WTC11 (cell line): ENCODE measurements around the gene LDHD. TPM values are rescaled to one million over a fixed set of nuclear protein-coding genes. Genes with fewer than 3 reads are reported as not detected.

Experiments used
- ATAC-seq: fragments of 200-7000 bp; cut with Tn5 transposase; 2 replicates; pipeline ENCODE4 v1.10.0; 2021; ENCODE audit warnings: mild to moderate bottlenecking, moderate library complexity
- CTCF ChIA-PET: fragments of 300-600 bp; sonication (Branson Sonifier 250); formaldehyde crosslinking; loops from one replicate; lab custom pipeline; 2021; ENCODE audit warnings: antibody characterized with exemption; lab: Charles Lee
- POLR2A ChIA-PET: fragments of 350-600 bp; sonication (Branson Sonifier 250); formaldehyde crosslinking; loops from one replicate; lab custom pipeline; 2021; ENCODE audit warnings: antibody characterized with exemption; lab: Charles Lee
- DNase-seq: peaks from one replicate; pipeline ENCODE4 v3.0.0; 2021; ENCODE audit warnings: low spot score
- H3K27ac Mint-ChIP-seq: 2 replicates; pipeline ENCODE4 v1.8.0; 2021; ENCODE audit warnings: mixed read lengths
- H3K27me3 Mint-ChIP-seq: 2 replicates; pipeline ENCODE4 v1.8.0; 2021; ENCODE audit warnings: low read depth, mild to moderate bottlenecking, moderate library complexity, mixed read lengths
- H3K36me3 Mint-ChIP-seq: 2 replicates; pipeline ENCODE4 v1.8.0; 2021; ENCODE audit warnings: mixed read lengths
- H3K4me1 Mint-ChIP-seq: 2 replicates; pipeline ENCODE4 v1.8.0; 2022; ENCODE audit warnings: mixed read lengths
- H3K4me3 Mint-ChIP-seq: 2 replicates; pipeline ENCODE4 v1.8.0; 2021; ENCODE audit warnings: mild to moderate bottlenecking, moderate library complexity, mixed read lengths
- H3K9me3 Mint-ChIP-seq: 2 replicates; pipeline ENCODE4 v1.8.0; 2021; ENCODE audit warnings: mixed read lengths
- ATF6 ChIP-seq: sonication (generic); formaldehyde crosslinking; IDR thresholded peaks from 2 replicates; pipeline ENCODE4 v1.8.1; 2023; ENCODE audit warnings: mild to moderate bottlenecking, missing genetic modification reagents
- ETV6 ChIP-seq: sonication (generic); formaldehyde crosslinking; IDR thresholded peaks from 2 replicates; pipeline ENCODE4 v1.8.1; 2022; ENCODE audit warnings: mild to moderate bottlenecking, missing genetic modification reagents
- FOXP1 ChIP-seq: sonication (generic); formaldehyde crosslinking; IDR thresholded peaks from 2 replicates; pipeline ENCODE4 v1.8.0; 2022; ENCODE audit warnings: missing genetic modification reagents, mild to moderate bottlenecking, moderate library complexity, borderline replicate concordance
- GABPB1 ChIP-seq: sonication (generic); formaldehyde crosslinking; IDR thresholded peaks from 2 replicates; pipeline ENCODE4 v1.8.1; 2023; ENCODE audit warnings: mild to moderate bottlenecking, missing genetic modification reagents
- HMGXB4 ChIP-seq: sonication (generic); formaldehyde crosslinking; IDR thresholded peaks from 2 replicates; pipeline ENCODE4 v1.8.1; 2023; ENCODE audit warnings: mild to moderate bottlenecking, moderate library complexity, missing genetic modification reagents
- JUN ChIP-seq: sonication (generic); formaldehyde crosslinking; IDR thresholded peaks from 2 replicates; pipeline ENCODE4 v1.8.0; 2023; ENCODE audit warnings: mild to moderate bottlenecking, missing genetic modification reagents
- MXD4 ChIP-seq: fragments of 250-450 bp; sonication (Bioruptor Pico); IDR thresholded peaks from 2 replicates; pipeline ENCODE4 v1.8.0; 2021; ENCODE audit warnings: mild to moderate bottlenecking, moderate library complexity, borderline replicate concordance
- NFYB ChIP-seq: sonication (generic); formaldehyde crosslinking; conservative IDR thresholded peaks from 2 replicates; pipeline ENCODE4 v1.8.0; 2022; ENCODE audit warnings: low read depth, missing genetic modification reagents
- OVOL2 ChIP-seq: fragments of 250-450 bp; sonication (Bioruptor Pico); IDR thresholded peaks from 2 replicates; pipeline ENCODE4 v1.9.0; 2021; ENCODE audit warnings: mild to moderate bottlenecking, borderline replicate concordance
- TCF7 ChIP-seq: sonication (generic); formaldehyde crosslinking; IDR thresholded peaks from 2 replicates; pipeline ENCODE4 v1.8.0; 2022; ENCODE audit warnings: mild to moderate bottlenecking, low read depth, missing genetic modification reagents, moderate library complexity
- ZBTB21 ChIP-seq: sonication (generic); formaldehyde crosslinking; IDR thresholded peaks from 2 replicates; pipeline ENCODE4 v1.8.1; 2023; ENCODE audit warnings: mild to moderate bottlenecking, missing genetic modification reagents, borderline replicate concordance
- ZNF121 ChIP-seq: sonication (generic); formaldehyde crosslinking; IDR thresholded peaks from 2 replicates; pipeline ENCODE4 v1.8.0; 2023; ENCODE audit warnings: missing genetic modification reagents
- ZNF423 ChIP-seq: fragments of 250-450 bp; sonication (Bioruptor Pico); IDR thresholded peaks from 2 replicates; pipeline ENCODE4 v2.1.2; 2022; ENCODE audit warnings: mild to moderate bottlenecking, moderate library complexity
- ZNF671 ChIP-seq: fragments of 250-450 bp; sonication (Bioruptor Pico); IDR thresholded peaks from 2 replicates; pipeline ENCODE4 v1.8.0; 2021; ENCODE audit warnings: mild to moderate bottlenecking
- ZSCAN18 ChIP-seq: fragments of 250-450 bp; sonication (Bioruptor Pico); IDR thresholded peaks from 2 replicates; pipeline ENCODE4 v2.1.2; 2022; ENCODE audit warnings: mild to moderate bottlenecking, moderate library complexity
- total RNA-seq: library from RNA; stranded (reverse); gene quantifications from 3 replicates; pipeline ENCODE4 v1.2.3, GENCODE V29; 2021

LDHD gene
- total RNA-seq, 1 experiment from 2014 or later = 12.3 TPM

GRCh38 chr16:75088216-75088615, 28.4 kb downstream of the LDHD start (continued):
- TF ChIP-seq HMGXB4 (no peak), MXD4 (no peak), ZNF121 (CRISPR knock-in tag) (no peak), ZNF423 (no peak), ZBTB21 (CRISPR knock-in tag) (no peak), NFYB (CRISPR knock-in tag) (no peak), OVOL2 (CRISPR knock-in tag) (no peak), ETV6 (CRISPR knock-in tag) (no peak)

GRCh38 chr16:75087375-75087979, 29.1 kb downstream of the LDHD start:
- POLR2A ChIA-PET = no interaction called here
- H3K27ac Mint-ChIP-seq = 0 out of 2 replicates have a peak overlapping the region, but pooled peaks have one; percentile 30
- no peak for TF ChIP-seq JUN (CRISPR knock-in tag)
- peak; percentile 41; the same call in 1 of the 2 replicates for TF ChIP-seq GABPB1 (CRISPR knock-in tag)
- no peaks in the 10 kb centered on the region for H3K27me3 Mint-ChIP-seq
- H3K9me3 Mint-ChIP-seq = 0 out of 2 replicates have a peak, but pooled peaks cover 3% of the 10 kb centered on the region
- peaks cover 10% of the 10 kb centered on the region for H3K36me3 Mint-ChIP-seq
- H3K4me1 Mint-ChIP-seq = peaks cover 46% of the 10 kb centered on the region
- CTCF ChIA-PET = interaction anchor here (0.7 to 5.0 kb wide), 4 partner anchors 22 to 89 kb away, joined by 3 to 31 read pairs (median 4); partner anchors contain the start of gene ZNRF1
- ATAC-seq = peak; percentile 78
- no peak overlapping the region for H3K4me3 Mint-ChIP-seq
- no peak for DNase-seq

- peaks cover 41% of the 10 kb centered on the region for H3K4me1 Mint-ChIP-seq
- H3K9me3 Mint-ChIP-seq = 0 out of 2 replicates have a peak, but pooled peaks cover 3% of the 10 kb centered on the region
- CTCF ChIA-PET = interaction anchor here (0.6 to 5.0 kb wide), 6 partner anchors 23 to 88 kb away, joined by 3 to 31 read pairs (median 4); partner anchors contain the start of gene ZNRF1
- TF ChIP-seq ATF6 (no peak), ZSCAN18 (CRISPR knock-in tag) (no peak), FOXP1 (CRISPR knock-in tag) (no peak), TCF7 (CRISPR knock-in tag) (no peak), ZNF671 (CRISPR knock-in tag) (no peak)
- no peak for DNase-seq
- H3K27me3 Mint-ChIP-seq = no peaks in the 10 kb centered on the region
- ATAC-seq = no peak
- H3K4me3 Mint-ChIP-seq = no peak overlapping the region
- H3K27ac Mint-ChIP-seq = peak overlapping the region; percentile 30; the same call in 1 of the 2 replicates
- peaks cover 10% of the 10 kb centered on the region for H3K36me3 Mint-ChIP-seq
- POLR2A ChIA-PET = no interaction called here
Measured at GRCh38 chr16:75086688-75087374, 29.7 kb downstream of the LDHD start.
